HTERT RPE-1 (cell line): ENCODE data around the gene SPAAR.
"Not testable (repeated sequence)": the region's sequence is repeated elsewhere in the genome, so short reads cannot be mapped to it uniquely, and the experiment has no call there.

ENCODE experiments used
- in situ Hi-C: fragments of 300-500 bp; cut with MboI; formaldehyde crosslinking; loops from 4 replicates; pipeline ENCODE4 v1.14.3; 2020; ENCODE audit warnings: low sequenced_read_pairs

SPAAR gene

DNA sequence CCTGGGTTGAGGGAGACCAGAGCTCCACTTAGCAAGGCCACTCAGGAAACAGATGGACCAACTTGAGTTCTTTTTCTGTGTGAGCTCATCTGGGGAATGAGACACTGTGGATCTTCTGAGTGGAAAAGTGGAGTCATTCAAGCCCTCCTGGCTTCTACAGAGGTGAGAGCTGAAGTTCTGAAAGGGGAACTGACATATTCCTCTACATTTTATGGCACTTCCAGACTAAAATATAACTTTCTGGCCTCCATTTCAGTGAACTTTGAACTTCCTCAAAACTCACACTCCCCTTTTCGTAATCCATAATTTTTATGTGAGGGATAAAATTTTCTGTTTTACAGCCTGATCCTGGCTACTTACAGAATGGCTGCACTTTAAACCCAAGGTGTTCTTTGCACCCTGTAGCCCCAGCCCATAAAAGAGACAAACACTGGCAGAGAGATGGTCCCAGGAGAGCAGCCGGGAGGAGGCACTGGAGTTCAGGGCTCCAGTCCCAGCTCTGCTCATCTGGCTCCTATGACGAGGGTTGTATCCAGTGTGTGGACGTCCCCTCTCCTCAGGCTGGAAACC lies 10.8 kb downstream of the SPAAR start:
- in situ Hi-C loops = no loop called here

DNA sequence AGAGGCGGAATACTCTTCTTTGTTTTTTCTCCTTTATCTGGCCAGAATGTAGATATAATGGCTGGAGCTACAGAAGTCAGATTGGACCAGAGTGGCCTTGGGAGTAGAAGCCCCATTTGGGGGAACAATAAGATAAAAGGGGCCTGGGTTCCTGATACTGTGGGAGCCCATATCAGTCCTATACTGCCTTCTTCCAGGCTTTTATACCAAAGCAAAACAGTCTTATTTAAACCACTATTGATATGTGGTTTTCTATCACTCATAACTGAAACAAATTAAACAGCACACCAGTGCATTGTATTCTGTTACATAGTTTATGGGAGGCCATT lies 14.3 kb downstream of the SPAAR start:
- in situ Hi-C loops = no loop called here

DNA sequence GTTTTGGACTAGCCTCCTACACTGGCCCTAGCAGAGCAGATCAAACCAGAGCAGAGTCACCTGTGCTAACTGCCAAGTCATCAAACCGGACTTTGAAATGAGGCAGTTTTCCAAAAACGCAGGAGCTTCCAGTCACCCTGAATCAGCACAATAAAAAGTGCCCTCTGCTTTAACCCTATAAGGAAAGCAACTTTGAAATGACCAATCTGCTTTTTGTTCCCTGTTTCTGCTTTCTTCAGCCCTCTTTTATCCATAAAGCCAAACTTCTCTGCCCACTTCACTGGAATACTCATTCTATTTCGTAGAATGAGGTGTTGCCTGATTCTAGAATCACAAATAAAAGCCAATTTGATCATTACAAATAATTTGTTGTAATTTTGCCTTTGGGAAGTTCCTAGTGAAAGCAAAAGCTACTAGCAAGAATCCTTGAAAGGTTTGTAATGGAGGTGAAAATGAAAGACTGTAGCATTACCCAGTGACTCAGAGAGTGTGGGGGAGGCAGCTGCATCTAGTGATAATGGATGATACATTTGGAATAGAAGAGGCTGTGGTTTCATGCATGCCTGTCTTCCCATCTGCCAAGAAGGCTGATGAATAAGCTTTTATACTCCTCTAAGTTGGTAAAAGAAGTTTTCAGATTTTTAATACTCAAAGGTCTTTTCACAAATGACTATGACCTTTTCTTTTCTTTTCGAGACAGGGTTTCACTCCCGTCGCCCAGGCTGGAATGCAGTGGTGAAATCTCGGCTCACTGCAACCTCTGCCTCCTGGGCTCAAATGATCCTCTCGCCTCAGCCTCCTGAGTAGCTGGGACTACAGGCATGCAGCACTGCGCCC lies 14.9 kb downstream of the SPAAR start:
- in situ Hi-C loops = no loop called here

DNA sequence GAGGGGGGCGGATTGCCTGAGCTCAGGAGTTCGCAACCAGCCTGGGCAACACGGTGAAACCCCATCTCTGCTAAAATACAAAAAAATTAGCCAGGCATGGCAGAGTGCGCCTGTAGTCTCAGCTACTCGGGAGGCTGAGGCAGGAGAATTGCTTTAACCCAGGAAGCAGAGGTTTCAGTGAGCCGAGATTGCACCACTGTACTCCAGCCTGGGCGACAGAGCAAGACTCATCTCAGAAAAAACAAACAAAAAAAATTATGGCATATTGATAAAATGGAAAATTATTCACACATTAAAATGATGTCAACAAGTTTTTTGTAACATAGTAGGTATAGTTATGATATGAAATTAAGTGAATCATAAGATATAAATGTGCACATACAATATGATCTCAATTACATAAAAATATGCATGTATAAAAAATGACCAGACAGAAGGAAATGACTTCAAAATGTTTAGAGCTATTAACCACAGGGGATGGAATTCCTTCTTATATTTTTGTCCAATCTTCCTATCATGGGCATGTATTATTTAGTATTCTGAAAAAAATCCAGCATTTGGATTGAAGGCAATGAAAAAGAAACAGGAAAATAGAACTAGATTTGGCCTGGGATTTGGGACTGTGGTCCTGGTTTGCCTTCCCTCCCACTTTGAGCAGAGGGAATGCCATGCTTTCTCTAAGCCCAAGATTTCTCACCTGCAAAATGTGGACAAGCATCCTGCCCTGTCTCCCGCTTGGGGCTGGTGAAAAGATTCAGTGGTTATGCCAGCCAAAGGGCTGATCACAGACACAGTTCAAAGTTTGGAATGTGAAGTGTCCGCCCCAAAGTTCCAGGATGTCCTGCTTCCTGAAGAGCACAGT lies 19.5 kb downstream of the SPAAR start:
- in situ Hi-C loops = no loop called here

DNA sequence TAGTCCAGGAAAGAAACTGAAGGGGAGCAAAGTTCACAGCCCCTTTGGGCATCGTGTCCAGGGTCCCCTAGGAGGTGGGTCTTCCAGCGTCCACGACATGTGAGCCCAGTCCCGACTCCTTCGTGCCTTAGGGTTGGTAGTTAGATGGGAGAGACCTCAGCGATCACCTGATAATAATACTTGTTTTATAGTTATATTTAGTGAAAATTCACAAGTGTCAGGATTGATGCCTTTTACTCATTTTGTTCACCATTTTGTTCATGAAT lies 20.1 kb downstream of the SPAAR start:
- in situ Hi-C loops = no loop called here

DNA sequence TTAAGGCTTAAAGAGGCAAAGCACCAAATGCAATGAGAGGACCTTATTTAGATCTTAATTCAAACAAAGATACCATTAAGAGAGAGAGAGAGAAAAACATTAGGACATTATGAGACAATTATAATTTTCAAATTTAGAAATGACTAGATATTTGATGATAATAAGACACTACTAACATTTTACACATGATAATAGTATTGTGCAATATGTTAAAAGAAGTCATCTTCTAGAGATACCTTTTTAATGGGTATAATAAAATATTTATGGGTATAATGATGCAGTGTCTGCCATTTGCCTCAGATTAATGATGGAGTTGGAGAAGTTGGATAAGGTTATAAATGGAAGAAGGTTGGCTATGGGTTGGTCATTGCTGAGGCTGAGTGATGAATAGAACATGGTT lies 21.2 kb downstream of the SPAAR start:
- in situ Hi-C loops = no loop called here

DNA sequence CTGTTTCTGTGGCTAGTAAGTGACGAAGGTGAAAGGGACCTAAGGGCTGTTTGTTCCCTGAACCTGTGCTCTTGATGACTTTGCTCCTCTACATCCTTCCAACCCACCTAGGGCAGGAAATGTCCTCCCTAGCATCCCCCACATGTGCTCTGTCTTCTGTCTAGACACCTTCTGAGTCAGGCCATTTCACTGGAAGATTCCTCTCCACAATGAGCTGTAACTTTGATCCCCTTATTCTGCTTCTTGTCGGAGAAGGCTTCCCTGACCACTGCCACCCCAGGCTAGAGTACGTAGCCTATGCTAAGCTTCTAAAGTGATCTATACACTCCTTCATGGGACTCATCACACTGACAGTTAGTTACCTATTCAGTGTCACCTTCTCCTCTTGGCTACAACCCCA lies 21.7 kb downstream of the SPAAR start:
- in situ Hi-C loops = no loop called here

DNA sequence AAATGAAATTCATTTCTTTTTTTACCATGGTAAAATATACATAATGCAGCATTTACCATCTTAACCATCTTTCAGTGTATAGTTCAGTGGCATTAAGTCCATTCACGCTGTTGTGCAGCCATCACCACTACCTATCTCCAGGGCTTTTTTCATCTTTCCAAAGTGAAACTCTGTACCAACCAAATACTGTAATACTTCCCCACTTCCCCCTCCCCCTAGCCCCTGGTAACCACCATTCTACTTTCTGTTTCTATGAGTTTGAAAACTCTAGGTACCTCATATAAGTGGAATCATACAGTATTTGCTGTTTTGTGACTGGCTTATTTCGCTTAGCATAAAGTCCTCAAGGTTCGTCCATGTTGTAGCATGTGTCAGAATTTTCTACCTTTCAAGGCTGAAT lies 23.4 kb downstream of the SPAAR start:
- in situ Hi-C loops = no loop called here

DNA sequence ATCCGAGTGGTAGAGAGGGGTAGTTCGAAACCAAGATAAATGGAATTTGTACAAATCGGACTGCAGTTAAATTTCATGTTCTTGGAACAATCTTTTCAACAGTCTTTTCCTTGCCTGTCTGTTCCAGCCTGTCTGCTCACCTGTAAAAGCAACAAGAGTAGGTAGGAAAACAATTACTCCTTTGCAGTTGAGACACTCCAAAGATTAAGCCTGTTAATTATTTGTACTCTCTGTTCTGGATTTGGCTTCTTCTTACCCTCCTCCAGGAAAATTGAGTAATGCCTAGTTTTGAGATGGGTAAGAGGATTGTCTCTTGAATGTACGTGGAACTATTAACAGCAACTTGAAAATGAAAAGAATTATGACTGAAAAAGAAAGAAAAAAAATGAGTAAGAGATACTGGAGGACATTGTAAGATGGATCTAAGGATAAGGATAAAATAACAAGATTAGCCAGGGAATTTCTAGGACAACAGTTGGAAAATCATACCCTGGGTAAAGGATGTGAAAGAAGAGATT lies 24.3 kb downstream of the SPAAR start:
- in situ Hi-C loops = no loop called here

DNA sequence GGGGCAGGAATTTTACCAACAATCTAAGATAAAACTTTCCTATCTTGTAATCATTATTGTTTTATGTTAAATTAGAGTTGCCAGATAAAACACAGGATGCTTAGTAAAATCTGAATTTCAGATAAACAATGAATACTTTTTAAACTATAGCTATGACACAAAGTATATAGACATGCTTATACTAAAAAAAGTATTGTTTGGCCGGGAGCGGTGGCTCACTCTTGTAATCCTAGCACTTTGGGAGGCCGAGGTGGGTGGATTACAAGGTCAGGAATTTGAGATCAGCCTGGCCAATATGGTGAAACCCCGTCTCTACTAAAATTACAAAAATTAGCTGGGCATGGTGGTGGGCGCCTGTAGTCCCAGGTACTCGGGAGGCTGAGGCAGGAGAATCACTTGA lies 24.8 kb downstream of the SPAAR start:
- in situ Hi-C loops = not testable (repeated sequence)

DNA sequence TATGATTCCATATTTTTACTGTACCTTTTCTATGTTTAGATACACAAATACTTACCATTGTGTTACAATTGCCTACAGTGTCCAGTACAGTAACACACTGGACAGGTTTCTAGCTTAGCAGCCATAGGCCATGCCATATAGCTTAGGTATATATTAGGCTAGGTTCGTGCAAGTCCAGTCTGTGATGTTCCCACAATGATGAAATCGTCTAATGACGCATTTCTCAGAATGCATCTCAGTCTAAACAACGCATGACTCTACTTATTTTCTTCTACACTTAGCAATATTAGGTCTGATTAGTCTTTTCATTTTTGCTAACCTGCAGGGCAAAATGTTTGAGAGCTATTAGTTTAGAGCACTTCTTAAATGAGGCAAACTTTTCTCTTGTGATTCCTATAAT lies 26.0 kb downstream of the SPAAR start:
- in situ Hi-C loops = no loop called here

DNA sequence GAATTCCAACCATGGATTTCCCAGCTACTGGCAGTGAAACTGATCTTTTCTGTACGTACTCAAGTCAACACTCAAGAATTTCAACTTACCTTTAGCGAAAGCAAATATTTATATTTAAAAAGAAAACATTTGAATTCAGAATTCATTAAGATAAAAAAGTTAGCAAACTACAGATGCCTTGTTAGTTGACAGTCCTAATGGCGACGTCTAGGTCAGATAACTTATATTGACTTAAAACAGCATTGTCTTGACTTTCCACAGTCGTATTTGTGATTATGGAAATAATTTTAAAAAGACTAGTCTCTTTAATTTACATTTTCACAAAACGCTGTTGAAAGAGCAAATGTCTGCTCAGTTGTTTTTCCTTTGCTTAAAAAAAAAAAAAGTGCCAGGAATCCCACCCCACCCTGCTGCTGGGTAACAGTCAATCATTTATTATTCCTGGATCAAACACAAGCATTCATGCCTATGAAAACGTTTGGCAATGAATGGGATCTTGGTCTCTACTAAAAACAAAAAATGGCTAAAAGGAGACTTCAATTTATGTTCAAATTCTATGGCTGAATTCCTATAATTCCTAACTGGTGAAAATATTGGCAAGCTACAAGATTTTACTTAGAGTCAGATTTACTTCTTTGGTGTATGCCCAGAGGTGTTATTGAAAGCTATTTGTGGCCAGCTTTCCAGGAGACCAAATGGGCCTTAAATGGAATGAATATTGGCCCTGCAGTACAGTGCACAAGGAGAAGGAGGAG lies 26.6 kb downstream of the SPAAR start:
- in situ Hi-C loops = no loop called here

DNA sequence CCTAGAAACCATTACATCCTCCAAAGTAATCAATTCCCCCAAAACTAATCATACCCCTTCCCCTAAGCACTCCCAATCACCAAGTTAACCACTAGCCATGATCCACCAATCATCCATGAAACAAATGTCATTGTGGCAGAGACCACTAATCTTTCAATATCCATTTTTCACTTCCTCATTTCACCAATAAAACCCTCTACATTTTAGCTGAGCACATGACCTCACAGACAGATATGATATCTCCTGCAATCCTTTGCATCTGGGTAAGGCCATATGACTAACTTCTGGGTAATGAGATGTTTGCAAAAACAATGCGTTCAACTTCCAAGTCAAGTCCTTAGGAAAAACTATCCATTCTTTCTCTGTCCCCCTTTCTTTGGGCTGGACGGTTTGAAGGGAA lies 27.9 kb downstream of the SPAAR start:
- in situ Hi-C loops = no loop called here

DNA sequence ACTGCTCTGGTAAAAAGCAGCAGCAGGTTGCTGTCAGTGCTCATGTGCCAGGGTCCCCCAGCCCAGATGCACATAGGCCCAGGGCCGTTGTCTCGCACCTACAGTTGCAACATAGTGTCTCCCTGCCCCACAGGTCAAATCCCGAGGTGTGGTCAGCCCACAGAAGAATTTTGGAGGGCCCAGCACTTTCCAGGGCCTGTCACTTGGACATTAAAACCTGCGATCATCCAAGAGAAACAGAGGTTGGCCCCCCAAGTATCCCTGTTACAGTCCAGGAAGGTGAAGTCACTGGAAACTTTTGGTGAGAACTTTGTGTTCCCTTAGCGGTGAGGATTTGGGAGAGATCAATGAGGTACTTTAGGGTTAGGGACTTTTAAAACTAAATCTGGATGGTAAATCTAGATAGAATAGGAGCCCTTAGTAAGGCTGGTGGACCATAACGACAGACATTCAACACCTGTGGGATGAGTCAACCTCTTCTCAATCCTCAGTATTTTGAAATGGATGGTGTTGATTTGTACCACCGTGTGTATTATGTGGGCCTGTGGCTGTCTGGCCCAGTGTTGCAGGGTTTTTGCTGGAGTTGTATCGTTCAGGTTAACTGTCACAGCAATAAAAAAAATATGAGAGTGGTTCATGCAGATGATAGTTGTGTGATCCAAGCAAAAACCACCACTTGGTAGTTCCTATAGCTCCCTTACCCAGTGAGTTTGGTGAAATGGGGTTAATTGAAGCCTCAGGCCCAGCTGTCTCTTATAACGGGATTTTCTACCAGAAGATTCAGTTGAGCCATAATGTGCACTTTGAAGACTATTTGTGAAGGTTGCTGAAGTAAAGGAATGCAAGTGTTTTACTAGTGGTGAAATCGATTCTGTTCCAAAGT lies 29.4 kb downstream of the SPAAR start:
- in situ Hi-C loops = no loop called here

DNA sequence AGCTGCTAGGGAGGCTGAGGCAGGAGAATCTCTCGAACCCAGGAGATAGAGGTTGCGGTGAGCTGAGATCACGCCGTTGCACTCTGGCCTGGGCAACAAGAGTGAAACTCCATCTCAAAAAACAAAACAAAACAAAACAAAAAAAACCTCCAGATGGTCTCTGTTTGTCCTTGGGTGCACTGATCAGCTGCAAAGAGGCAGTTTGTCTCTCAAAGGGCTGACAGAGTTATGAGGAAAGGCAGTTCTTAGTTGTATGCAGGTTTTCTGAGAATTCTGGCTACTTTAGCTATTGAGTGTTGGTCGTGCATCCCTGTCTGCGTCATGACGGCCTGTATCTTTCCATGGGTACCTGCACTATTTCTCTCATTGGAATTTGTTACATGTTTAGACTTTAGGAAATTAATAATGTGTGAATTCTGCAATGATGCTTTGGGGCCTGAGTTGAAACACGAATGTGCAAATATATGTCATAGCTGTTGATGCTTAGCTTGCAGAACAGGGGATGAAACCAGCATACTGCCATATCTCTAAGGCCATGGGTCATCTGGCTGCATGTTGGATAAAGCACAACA lies 30.5 kb downstream of the SPAAR start:
- in situ Hi-C loops = no loop called here

DNA sequence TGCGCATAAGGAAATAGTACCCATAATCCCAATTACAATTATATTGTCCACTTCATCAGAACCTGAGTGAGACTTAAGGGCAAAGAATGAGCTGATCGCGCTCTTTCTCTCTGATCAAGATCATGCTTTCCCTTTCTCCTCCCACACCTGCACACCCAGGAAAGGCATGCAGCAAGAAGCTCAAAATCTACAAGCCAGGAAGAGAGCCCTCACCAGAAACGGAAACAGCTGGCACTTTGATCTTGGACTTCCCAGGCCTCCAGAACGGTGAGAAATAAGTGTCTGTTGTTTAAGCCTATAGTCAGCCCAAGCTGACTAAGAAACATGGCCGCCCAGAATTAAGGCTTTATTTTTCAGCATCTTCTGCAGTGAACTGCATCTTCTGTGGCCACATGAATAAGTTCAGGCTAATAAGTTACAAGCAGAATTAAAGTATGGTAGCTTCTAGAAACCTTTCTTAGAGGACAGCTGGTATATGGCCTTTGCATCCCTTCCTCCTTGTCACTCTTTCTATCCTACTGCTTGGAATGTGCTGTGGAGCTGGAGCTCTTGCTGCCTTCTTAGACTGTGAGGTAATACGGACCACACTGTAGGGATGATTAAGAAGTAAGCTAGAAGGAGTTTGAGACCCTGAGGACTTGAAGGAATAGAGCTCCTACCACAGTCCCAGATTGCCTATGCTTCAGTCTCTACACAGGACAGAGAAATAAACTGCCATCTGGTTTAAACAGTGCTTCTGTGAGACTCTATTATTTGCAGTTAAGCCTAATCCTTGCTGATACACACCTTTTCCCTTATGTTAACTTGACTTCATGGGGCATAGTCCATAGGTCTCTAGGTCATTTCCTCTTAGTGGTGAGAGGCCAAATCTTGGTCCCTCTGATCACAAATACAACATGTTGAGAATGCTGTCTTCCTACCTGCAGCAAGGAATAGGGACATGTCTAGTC lies 31.4 kb downstream of the SPAAR start:
- in situ Hi-C loops = no loop called here

DNA sequence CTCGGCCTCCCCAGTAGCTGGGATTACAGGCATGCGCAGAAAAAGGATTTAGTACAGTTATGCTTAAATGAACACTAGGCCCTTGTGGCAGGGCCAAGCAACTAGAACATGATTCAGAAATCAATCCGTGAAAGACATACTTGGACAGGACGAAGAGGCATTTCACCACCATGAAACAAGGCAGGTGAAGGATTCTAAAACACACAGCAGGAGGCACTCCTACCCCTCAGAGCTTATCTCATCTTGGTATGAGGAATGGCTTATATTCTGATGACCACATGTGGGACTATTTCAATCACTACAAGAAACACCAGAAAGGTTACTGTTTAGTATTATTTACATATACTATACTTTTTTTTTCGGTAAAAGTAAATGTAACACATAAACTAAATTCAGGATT lies 33.0 kb downstream of the SPAAR start:
- in situ Hi-C loops = no loop called here

DNA sequence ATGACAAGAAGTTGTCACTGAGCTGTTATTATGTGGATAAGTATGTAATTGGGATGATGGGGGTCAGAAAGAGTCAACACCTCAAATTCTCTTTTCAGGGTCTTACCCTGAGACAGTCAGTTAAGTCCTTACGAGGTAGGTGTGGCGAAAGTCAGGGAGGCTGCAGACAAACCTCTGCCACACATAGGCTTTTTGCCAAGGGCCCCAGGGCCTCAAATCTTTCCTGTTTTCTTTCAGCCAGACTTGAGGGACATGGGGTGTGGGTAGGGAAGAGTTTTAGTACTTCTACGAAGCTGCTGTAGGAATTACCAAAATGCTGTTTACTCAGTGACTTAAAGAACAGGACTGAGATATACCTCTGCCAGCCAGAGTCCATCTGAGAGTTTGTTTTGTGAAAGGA lies 34.9 kb downstream of the SPAAR start:
- in situ Hi-C loops = no loop called here

DNA sequence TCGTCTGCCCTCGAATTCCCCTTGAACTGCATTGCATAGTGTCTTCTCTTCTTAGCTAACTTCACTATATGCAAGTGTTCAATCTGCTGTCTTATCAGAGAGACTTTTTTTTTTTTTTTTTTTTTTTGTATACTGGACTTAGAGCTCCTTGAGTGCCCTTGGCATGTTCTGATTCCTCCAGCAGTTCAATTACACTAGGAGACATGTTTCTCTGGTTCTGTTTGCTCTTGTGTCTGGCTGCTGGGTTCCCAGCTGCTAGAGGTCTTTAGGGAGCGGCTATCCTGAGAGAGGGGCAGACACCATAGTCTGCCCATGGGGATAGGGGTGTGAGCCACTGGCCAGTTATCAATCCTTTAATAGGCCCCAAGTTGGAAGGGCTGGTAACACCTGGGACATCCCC lies 35.6 kb downstream of the SPAAR start:
- in situ Hi-C loops = no loop called here
